CD4-positive, CD25-positive, alpha-beta regulatory T cell (primary cell): ENCODE results near the gene COPS6. TPM values are rescaled to one million over a fixed set of nuclear protein-coding genes. Genes with fewer than 3 reads are reported as not detected.
A peak's percentile ranks its signal among the peaks of the same experiment; 100 is the strongest.

Experiments
- ATAC-seq, 2 donors: fragments of 150-1000 bp; cut with Tn5 transposase; one replicate each; pipeline ENCODE4 v1.10.0; 2021; ENCODE audit warnings: low read depth in 2 of 2, moderate number of reproducible peaks in 2 of 2, moderate library complexity in 1 of 2
- DNase-seq, 3 donors: peaks; one replicate each; pipeline versions ENCODE4 v3.0.0 to v3.0.0-alpha.2; 2012 to 2022; ENCODE audit warnings: mixed read lengths in 1 of 3
- H3K27ac ChIP-seq: one replicate; pipeline ENCODE4 v1.7.0; 2013; ENCODE audit warnings: mild to moderate bottlenecking, low read length; ENCODE audit not compliant: insufficient read depth, poor library complexity, severe bottlenecking
- H3K27me3 ChIP-seq: one replicate; pipeline ENCODE4 v1.7.0; 2013; ENCODE audit warnings: low read length; ENCODE audit not compliant: control insufficient read depth, insufficient read depth
- H3K36me3 ChIP-seq: one replicate; pipeline ENCODE4 v1.7.0; 2013; ENCODE audit warnings: mild to moderate bottlenecking, low read length, moderate library complexity; ENCODE audit not compliant: control insufficient read depth, insufficient read depth
- H3K4me1 ChIP-seq: 2 replicates; pipeline ENCODE4 v1.7.0; 2013; ENCODE audit warnings: mild to moderate bottlenecking, low read length; ENCODE audit not compliant: insufficient read depth, control insufficient read depth, poor library complexity, severe bottlenecking
- H3K4me3 ChIP-seq: one replicate; pipeline ENCODE4 v1.7.0; 2013; ENCODE audit warnings: low read depth, mild to moderate bottlenecking, low read length, moderate library complexity
- H3K9me3 ChIP-seq, 2 experiments: 1 replicate in 1 of 2; 2 replicates in 1 of 2; pipeline ENCODE4 v1.7.0; 2013; ENCODE audit warnings: low read length in 2 of 2, mild to moderate bottlenecking in 1 of 2, moderate library complexity in 1 of 2; ENCODE audit not compliant: control insufficient read depth in 2 of 2
- H3K27ac Mint-ChIP-seq, 3 donors: one replicate each; pipeline ENCODE4 v1.8.0; 2020 to 2022; ENCODE audit warnings: mild to moderate bottlenecking in 3 of 3, mixed read lengths in 3 of 3, moderate library complexity in 2 of 3
- H3K27me3 Mint-ChIP-seq: one replicate; pipeline ENCODE4 v1.8.0; 2022; ENCODE audit warnings: mild to moderate bottlenecking, mixed read lengths
- H3K36me3 Mint-ChIP-seq: one replicate; pipeline ENCODE4 v1.8.0; 2020; ENCODE audit warnings: mixed read lengths
- H3K4me1 Mint-ChIP-seq, 4 donors: one replicate each; pipeline ENCODE4 v1.8.0; 2020 to 2022; ENCODE audit warnings: mixed read lengths in 4 of 4, mild to moderate bottlenecking in 1 of 4
- H3K4me3 Mint-ChIP-seq, 4 donors: one replicate each; pipeline ENCODE4 v1.8.0; 2020 to 2022; ENCODE audit warnings: mild to moderate bottlenecking in 4 of 4, mixed read lengths in 4 of 4, moderate library complexity in 3 of 4
- H3K9me3 Mint-ChIP-seq, 7 donors: one replicate each; pipeline ENCODE4 v1.8.0; 2020 to 2022; ENCODE audit warnings: mixed read lengths in 7 of 7, mild to moderate bottlenecking in 3 of 7, moderate library complexity in 2 of 7
- polyA plus RNA-seq, 4 donors: library from polyadenylated mRNA; unstranded; fragments of 300-500 nt; fragmentation: Illumina TruSeq; gene quantifications; one replicate each; pipeline ENCODE4 v1.2.3, GENCODE V29; 2021
- total RNA-seq: library from RNA; stranded (reverse); gene quantifications from one replicate; pipeline ENCODE4 v1.2.3, GENCODE V29; 2022

The COPS6 gene
- total and polyA plus RNA-seq, 5 donors from 2014 or later: 74.4 to 180 (median 130) TPM

- DNase-seq: no peak
Measured at GRCh38 chr7:100080907-100081534, 7.7 kb upstream of the COPS6 start.

GRCh38 chr7:100081535-100082102, 7.2 kb upstream of the COPS6 start, which contains the start of gene ZNF3:
TSS of gene ZNF3 (minus strand) at chr7:100081723. CDS start at chr7:100077357, 4,366 bp downstream.
- peak; percentile 97 to 99 (median 98) for DNase-seq
- no peaks in the 10 kb centered on the region for H3K9me3 ChIP-seq
- peak within 1 kb of the TSS; percentile 83 for H3K4me3 ChIP-seq
- peaks cover 6 to 36% (median 25%) of the 10 kb centered on the region in 4 donors for H3K4me1 Mint-ChIP-seq
- H3K36me3 ChIP-seq: peaks cover 18% of the 10 kb centered on the region
- H3K27me3 Mint-ChIP-seq: peaks cover 16% of the 10 kb centered on the region
- peaks cover 31% of the 10 kb centered on the region for H3K4me1 ChIP-seq
- no peaks in the 10 kb centered on the region for H3K27me3 ChIP-seq
- peak; percentile 95 to 96 for ATAC-seq
- H3K36me3 Mint-ChIP-seq: peaks cover 16% of the 10 kb centered on the region
- peak within 1 kb of the TSS; percentile 81 for H3K27ac ChIP-seq
- H3K4me3 Mint-ChIP-seq: peak within 1 kb of the TSS; percentile 94 to 96 (median 95)
- peak within 1 kb of the TSS; percentile 82 to 97 (median 92) for H3K27ac Mint-ChIP-seq
- H3K9me3 Mint-ChIP-seq: no peaks in the 10 kb centered on the region

More at GRCh38 chr7:100080907-100081534, 7.7 kb upstream of the COPS6 start:
- H3K9me3 Mint-ChIP-seq: no peaks in the 10 kb centered on the region
- H3K36me3 ChIP-seq: peaks cover 22% of the 10 kb centered on the region
- no peaks in the 10 kb centered on the region for H3K9me3 ChIP-seq
- no peaks in the 10 kb centered on the region for H3K27me3 ChIP-seq
- H3K4me1 ChIP-seq: peaks cover 31% of the 10 kb centered on the region
- H3K27ac Mint-ChIP-seq: peak overlapping the region; percentile 82 to 92 (median 91)
- H3K4me3 Mint-ChIP-seq: peak overlapping the region; percentile 94 to 96 (median 95)
- H3K4me3 ChIP-seq: peak overlapping the region; percentile 83
- peak overlapping the region; percentile 81 for H3K27ac ChIP-seq
- peaks cover 6 to 36% (median 25%) of the 10 kb centered on the region in 4 donors for H3K4me1 Mint-ChIP-seq
- H3K27me3 Mint-ChIP-seq: peaks cover 16% of the 10 kb centered on the region
- no peak for ATAC-seq
- peaks cover 19% of the 10 kb centered on the region for H3K36me3 Mint-ChIP-seq

GRCh38 chr7:100082978-100083377, 5.8 kb upstream of the COPS6 start:
- DNase-seq (no peak), ATAC-seq (no peak)
- Histone ChIP-seq H3K4me1 (peaks cover 33% of the 10 kb centered on the region), H3K27ac (no peak overlapping the region), H3K9me3 (no peaks in the 10 kb centered on the region), H3K4me3 (peak overlapping the region; percentile 59), H3K27me3 (no peaks in the 10 kb centered on the region), H3K36me3 (peaks cover 9% of the 10 kb centered on the region)
- H3K36me3 Mint-ChIP-seq: peaks cover 12% of the 10 kb centered on the region
- peaks cover 6 to 39% (median 24%) of the 10 kb centered on the region in 4 donors for H3K4me1 Mint-ChIP-seq
- no peaks in the 10 kb centered on the region for H3K9me3 Mint-ChIP-seq
- H3K27ac Mint-ChIP-seq: peak overlapping the region; percentile 76 to 95 (median 82)
- H3K27me3 Mint-ChIP-seq: peaks cover 21% of the 10 kb centered on the region
- H3K4me3 Mint-ChIP-seq: peak overlapping the region; percentile 94 to 96 (median 95)

GRCh38 chr7:100085515-100085914, 3.3 kb upstream of the COPS6 start:
- H3K4me3 ChIP-seq: no peak overlapping the region
- peaks cover 39% of the 10 kb centered on the region for H3K4me1 ChIP-seq
- no peaks in the 10 kb centered on the region for H3K27me3 ChIP-seq
- H3K27ac ChIP-seq: no peak overlapping the region
- ATAC-seq (no peak), DNase-seq (no peak)
- no peaks in the 10 kb centered on the region for H3K36me3 ChIP-seq
- H3K4me1 Mint-ChIP-seq: peaks cover 6 to 44% (median 28%) of the 10 kb centered on the region in 4 donors
- no peaks in the 10 kb centered on the region for H3K9me3 ChIP-seq
- no peaks in the 10 kb centered on the region for H3K9me3 Mint-ChIP-seq
- H3K27me3 Mint-ChIP-seq: peaks cover 26% of the 10 kb centered on the region
- no peak overlapping the region for H3K27ac Mint-ChIP-seq
- H3K4me3 Mint-ChIP-seq: peak overlapping the region in 1 of 4 donors; percentile 64
- H3K36me3 Mint-ChIP-seq: peaks cover 11% of the 10 kb centered on the region

- no peaks in the 10 kb centered on the region for H3K9me3 Mint-ChIP-seq
- Histone ChIP-seq H3K4me1 (peaks cover 26% of the 10 kb centered on the region), H3K4me3 (no peak overlapping the region), H3K27me3 (no peaks in the 10 kb centered on the region), H3K9me3 (no peaks in the 10 kb centered on the region), H3K36me3 (peaks cover 16% of the 10 kb centered on the region), H3K27ac (peak overlapping the region; percentile 34)
- peak overlapping the region; percentile 63 to 93 (median 76) for H3K4me3 Mint-ChIP-seq
- DNase-seq (no peak), ATAC-seq (no peak)
- H3K36me3 Mint-ChIP-seq: peaks cover 24% of the 10 kb centered on the region
- H3K27ac Mint-ChIP-seq: peak overlapping the region; percentile 61 to 74 (median 68)
- peaks cover 22% of the 10 kb centered on the region for H3K27me3 Mint-ChIP-seq
- peaks cover 0 to 40% (median 21%) of the 10 kb centered on the region in 4 donors for H3K4me1 Mint-ChIP-seq
Measured at GRCh38 chr7:100087055-100087750, 1.6 kb upstream of the COPS6 start.

GRCh38 chr7:100088095-100088620, 611 bp upstream of the COPS6 start:
- Histone ChIP-seq H3K4me3 (peak overlapping the region; percentile 83), H3K27ac (peak overlapping the region; percentile 86), H3K36me3 (peaks cover 25% of the 10 kb centered on the region), H3K4me1 (peaks cover 17% of the 10 kb centered on the region), H3K27me3 (no peaks in the 10 kb centered on the region), H3K9me3 (no peaks in the 10 kb centered on the region)
- Mint-ChIP-seq H3K4me1 (peaks cover 0 to 33% (median 15%) of the 10 kb centered on the region in 4 donors), H3K9me3 (no peaks in the 10 kb centered on the region), H3K36me3 (peaks cover 31% of the 10 kb centered on the region), H3K27me3 (peaks cover 14% of the 10 kb centered on the region), H3K4me3 (peak overlapping the region; percentile 89 to 95 (median 94)), H3K27ac (peak overlapping the region in 2 of 3 donors; percentile 92 to 94)
- peak in 1 of 2 donors; percentile 7 for ATAC-seq
- no peak for DNase-seq

GRCh38 chr7:100089458-100090196, 858 bp downstream of the COPS6 start:
- peak overlapping the region; percentile 54 to 94 (median 93) for H3K27ac Mint-ChIP-seq
- ATAC-seq: no peak
- peaks cover 39% of the 10 kb centered on the region for H3K36me3 Mint-ChIP-seq
- Histone ChIP-seq H3K27me3 (no peaks in the 10 kb centered on the region), H3K27ac (peak overlapping the region; percentile 86), H3K9me3 (no peaks in the 10 kb centered on the region), H3K36me3 (peaks cover 39% of the 10 kb centered on the region), H3K4me3 (peak overlapping the region; percentile 84), H3K4me1 (peaks cover 17% of the 10 kb centered on the region)
- no peaks in the 10 kb centered on the region for H3K9me3 Mint-ChIP-seq
- peaks cover 14% of the 10 kb centered on the region for H3K27me3 Mint-ChIP-seq
- peak overlapping the region; percentile 89 to 95 (median 94) for H3K4me3 Mint-ChIP-seq
- peaks cover 0 to 36% (median 14%) of the 10 kb centered on the region in 4 donors for H3K4me1 Mint-ChIP-seq
- DNase-seq: no peak
